Upper lobe of right lung (tissue), 1 donor: ENCODE results near the gene TACC3. TPM values are rescaled to one million over a fixed set of nuclear protein-coding genes. Genes with fewer than 3 reads are reported as not detected.

Source experiments
- ATAC-seq: fragments of 200-7000 bp; cut with Tn5 transposase; one replicate; pipeline ENCODE4 v1.9.1; 2020; ENCODE audit warnings: mild to moderate bottlenecking, moderate library complexity
- DNase-seq: peaks from one replicate; pipeline ENCODE4 v3.0.0-alpha.2; 2020
- H3K27ac ChIP-seq: fragments of 200-600 bp; one replicate; pipeline ENCODE4 v1.8.0; 2022
- H3K27me3 ChIP-seq: fragments of 200-600 bp; one replicate; pipeline ENCODE4 v1.8.0; 2022; ENCODE audit warnings: mild to moderate bottlenecking
- H3K36me3 ChIP-seq: fragments of 200-600 bp; one replicate; pipeline ENCODE4 v1.8.0; 2022
- H3K4me1 ChIP-seq: fragments of 200-600 bp; one replicate; pipeline ENCODE4 v1.8.0; 2022
- H3K4me3 ChIP-seq: fragments of 200-600 bp; one replicate; pipeline ENCODE4 v1.8.0; 2022; ENCODE audit warnings: mild to moderate bottlenecking
- H3K9me3 ChIP-seq: fragments of 200-600 bp; one replicate; pipeline ENCODE4 v1.8.0; 2022
- CTCF ChIP-seq: fragments of 200-600 bp; IDR thresholded peaks from one replicate; pipeline ENCODE4 v1.8.0; 2022; ENCODE audit warnings: antibody characterized with exemption
- intact Hi-C: fragments of 100-400 bp; cut with DNase I; formaldehyde crosslinking; loops from one replicate; pipeline ENCODE4 v1.11.0; 2022
- total RNA-seq: library from RNA; stranded (reverse); fragmentation: NEBNext Ultra II Directional; extraction: Animal tissue kit (Norgen Biotek cat#: 25700); gene quantifications from one replicate; pipeline ENCODE4 v1.2.1, GENCODE V29; 2021
- donor health status: DM: no; HTN: yes; CAD: no; lungs with severe emphysema.

TACC3 gene
- total RNA-seq, 1 donor from 2014 or later = 13.3 TPM

GRCh38 chr4:1728061-1728980 is 7.0 kb downstream of the TACC3 start:
- Histone ChIP-seq H3K27me3 (no peaks in the 10 kb centered on the region), H3K4me3 (peak overlapping the region; percentile 33), H3K4me1 (peaks cover 30% of the 10 kb centered on the region), H3K27ac (peak overlapping the region; percentile 79), H3K36me3 (peaks cover 5% of the 10 kb centered on the region), H3K9me3 (no peaks in the 10 kb centered on the region)
- peak; percentile 60 for DNase-seq
- TF ChIP-seq CTCF = no peak
- peak; percentile 5 for ATAC-seq
- intact Hi-C loops = loop anchor here (5.0 kb wide), 1 partner anchor 36 kb away; no protein-coding TSS in a partner anchor

GRCh38 chr4:1730532-1731135 is 9.3 kb downstream of the TACC3 start:
- peaks cover 5% of the 10 kb centered on the region for H3K36me3 ChIP-seq
- peaks cover 30% of the 10 kb centered on the region for H3K4me1 ChIP-seq
- H3K27ac ChIP-seq = no peak overlapping the region
- TF ChIP-seq CTCF = no peak
- ATAC-seq = no peak
- intact Hi-C loops = no loop called here
- no peaks in the 10 kb centered on the region for H3K9me3 ChIP-seq
- no peak overlapping the region for H3K4me3 ChIP-seq
- no peaks in the 10 kb centered on the region for H3K27me3 ChIP-seq
- DNase-seq = no peak

DNA sequence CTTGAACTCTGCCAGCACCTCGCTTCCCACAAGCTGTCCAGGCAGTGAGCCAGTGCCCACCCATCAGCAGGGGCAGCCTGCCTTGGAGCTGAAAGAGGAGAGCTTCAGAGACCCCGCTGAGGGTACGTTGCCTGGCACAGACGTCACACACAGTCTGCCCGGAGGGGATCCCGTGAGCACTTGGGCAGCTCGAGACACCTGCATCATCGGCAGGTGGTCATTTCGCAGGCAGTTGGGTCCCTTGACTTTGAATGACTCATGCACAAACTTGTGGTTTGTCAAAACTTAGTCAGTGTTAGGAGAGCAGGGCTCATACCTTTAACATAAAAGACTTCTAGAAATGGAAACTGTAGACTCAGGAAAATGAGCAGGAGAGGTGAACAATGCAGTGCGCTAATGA is 9.9 kb downstream of the TACC3 start:
- Histone ChIP-seq H3K27me3 (no peaks in the 10 kb centered on the region), H3K9me3 (no peaks in the 10 kb centered on the region), H3K36me3 (peaks cover 5% of the 10 kb centered on the region), H3K27ac (no peak overlapping the region), H3K4me3 (no peak overlapping the region), H3K4me1 (peaks cover 30% of the 10 kb centered on the region)
- TF ChIP-seq CTCF = no peak
- no peak for DNase-seq
- ATAC-seq = no peak
- intact Hi-C loops = no loop called here

- Histone ChIP-seq H3K4me1 (peaks cover 16% of the 10 kb centered on the region), H3K9me3 (no peaks in the 10 kb centered on the region), H3K4me3 (no peak overlapping the region), H3K36me3 (peaks cover 5% of the 10 kb centered on the region), H3K27ac (no peak overlapping the region), H3K27me3 (no peaks in the 10 kb centered on the region)
- no peak for DNase-seq
- TF ChIP-seq CTCF = no peak
- no peak for ATAC-seq
- intact Hi-C loops = no loop called here
These were observed 11.6 kb downstream of the TACC3 start for GRCh38 chr4:1732911-1733310.

DNA sequence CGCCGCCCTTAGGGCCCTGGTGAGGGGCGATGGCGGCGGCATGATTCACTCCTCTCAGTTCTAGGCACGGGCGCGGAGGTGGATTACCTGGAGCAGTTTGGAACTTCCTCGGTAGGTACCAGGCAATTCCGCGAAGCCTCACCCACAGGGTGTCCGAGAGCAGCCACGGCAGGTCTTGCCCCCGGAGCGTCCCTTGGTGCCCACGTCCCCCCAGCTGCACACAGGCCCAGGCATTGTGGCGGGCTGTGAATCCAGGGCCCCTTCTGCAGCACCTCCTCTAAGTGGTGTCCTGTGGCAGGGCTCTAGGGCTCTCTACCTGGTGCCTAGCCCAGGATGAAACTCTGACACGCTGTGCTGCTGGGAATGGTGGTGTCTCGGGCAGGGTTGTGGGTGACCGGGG is 13.9 kb downstream of the TACC3 start:
- H3K36me3 ChIP-seq = peaks cover 5% of the 10 kb centered on the region
- no peak for TF ChIP-seq CTCF
- intact Hi-C loops = no loop called here
- no peaks in the 10 kb centered on the region for H3K27me3 ChIP-seq
- no peaks in the 10 kb centered on the region for H3K4me1 ChIP-seq
- H3K9me3 ChIP-seq = no peaks in the 10 kb centered on the region
- DNase-seq (no peak), ATAC-seq (peak; percentile 5)
- no peak overlapping the region for H3K4me3 ChIP-seq
- no peak overlapping the region for H3K27ac ChIP-seq
